Large intestine (tissue), 3 donors: Measurements from ENCODE around the gene ITGAE. TPM values are rescaled to one million over a fixed set of nuclear protein-coding genes. Genes with fewer than 3 reads are reported as not detected.

ENCODE experiments used
- DNase-seq, 2 donors: peaks; one replicate each; pipeline versions ENCODE4 v3.0.0 to v3.0.0-alpha.2; 2013
- H3K27ac ChIP-seq: one replicate; pipeline ENCODE4 v1.5.1; 2013; ENCODE audit warnings: low read length
- H3K27me3 ChIP-seq: 2 replicates; pipeline ENCODE4 v1.6.1; 2013; ENCODE audit warnings: low read length; ENCODE audit not compliant: control insufficient read depth, insufficient read depth
- H3K36me3 ChIP-seq: 2 replicates; pipeline ENCODE4 v1.6.1; 2013; ENCODE audit warnings: low read length; ENCODE audit not compliant: control insufficient read depth, insufficient read depth
- H3K4me1 ChIP-seq: one replicate; pipeline ENCODE4 v1.6.1; 2013; ENCODE audit warnings: low read length; ENCODE audit not compliant: control insufficient read depth, insufficient read depth
- H3K4me3 ChIP-seq: one replicate; pipeline ENCODE4 v1.5.1; 2013; ENCODE audit warnings: low read length
- H3K9me3 ChIP-seq: one replicate; pipeline ENCODE4 v1.6.1; 2013; ENCODE audit warnings: mild to moderate bottlenecking, low read depth, low read length, moderate library complexity; ENCODE audit not compliant: control insufficient read depth
- whole genome bisulfite sequencing: methylation state at CpG from one replicate; pipeline ENCODE4 v1.1.5; 2013; ENCODE audit warnings: low lambda C conversion rate; ENCODE audit not compliant: insufficient coverage; 5-methylcytosine and 5-hydroxymethylcytosine counted together
- polyA plus RNA-seq: library from polyadenylated mRNA; unstranded; fragments of 120-200 nt; gene quantifications from one replicate; pipeline ENCODE4 v1.2.1, GENCODE V29; 2013

The ITGAE gene
- polyA plus RNA-seq, 1 donor = 45.8 TPM

GRCh38 chr17:3773966-3774365 is 27.0 kb downstream of the ITGAE start:
- no CpG with 5 or more reads among the region's 3 CpGs for WGBS
- no peak for DNase-seq
- Histone ChIP-seq H3K27ac (no peak overlapping the region), H3K4me3 (no peak overlapping the region), H3K4me1 (no peaks in the 10 kb centered on the region), H3K9me3 (no peaks in the 10 kb centered on the region), H3K27me3 (no peaks in the 10 kb centered on the region), H3K36me3 (no peaks in the 10 kb centered on the region)

- H3K4me3 ChIP-seq = no peak overlapping the region
- H3K9me3 ChIP-seq = no peaks in the 10 kb centered on the region
- no peaks in the 10 kb centered on the region for H3K4me1 ChIP-seq
- no CpG with 5 or more reads among the region's 5 CpGs for WGBS
- DNase-seq = no peak
- H3K27ac ChIP-seq = no peak overlapping the region
- no peaks in the 10 kb centered on the region for H3K36me3 ChIP-seq
- no peaks in the 10 kb centered on the region for H3K27me3 ChIP-seq
Measured at GRCh38 chr17:3773511-3773910, 27.5 kb downstream of the ITGAE start.

- no peaks in the 10 kb centered on the region for H3K27me3 ChIP-seq
- WGBS = no CpG with 5 or more reads among the region's 12 CpGs
Measured at GRCh38 chr17:3772764-3773163, 28.2 kb downstream of the ITGAE start.

GRCh38 chr17:3771140-3771539 is 29.8 kb downstream of the ITGAE start:
- no peak for DNase-seq
- H3K27me3 ChIP-seq = no peaks in the 10 kb centered on the region
- H3K9me3 ChIP-seq = no peaks in the 10 kb centered on the region
- no peaks in the 10 kb centered on the region for H3K4me1 ChIP-seq
- H3K27ac ChIP-seq = no peak overlapping the region
- H3K36me3 ChIP-seq = no peaks in the 10 kb centered on the region
- H3K4me3 ChIP-seq = no peak overlapping the region
- WGBS = 79% methylated on average over 4 of the region's 16 CpGs

More at GRCh38 chr17:3772764-3773163, 28.2 kb downstream of the ITGAE start:
- H3K4me1 ChIP-seq = no peaks in the 10 kb centered on the region
- DNase-seq = no peak
- no peak overlapping the region for H3K27ac ChIP-seq
- H3K4me3 ChIP-seq = no peak overlapping the region
- H3K9me3 ChIP-seq = no peaks in the 10 kb centered on the region
- no peaks in the 10 kb centered on the region for H3K36me3 ChIP-seq

GRCh38 chr17:3770466-3770865 is 30.5 kb downstream of the ITGAE start:
- H3K27me3 ChIP-seq = no peaks in the 10 kb centered on the region
- no peaks in the 10 kb centered on the region for H3K36me3 ChIP-seq
- no peaks in the 10 kb centered on the region for H3K4me1 ChIP-seq
- H3K27ac ChIP-seq = no peak overlapping the region
- no peaks in the 10 kb centered on the region for H3K9me3 ChIP-seq
- DNase-seq = peak in 1 of 2 donors; percentile 20
- no CpG with 5 or more reads among the region's 8 CpGs for WGBS
- H3K4me3 ChIP-seq = no peak overlapping the region

- H3K9me3 ChIP-seq = no peaks in the 10 kb centered on the region
- H3K27ac ChIP-seq = no peak overlapping the region
- no peaks in the 10 kb centered on the region for H3K4me1 ChIP-seq
- H3K27me3 ChIP-seq = no peaks in the 10 kb centered on the region
- DNase-seq = no peak
- H3K36me3 ChIP-seq = no peaks in the 10 kb centered on the region
- no CpG with 5 or more reads among the region's 8 CpGs for WGBS
- no peak overlapping the region for H3K4me3 ChIP-seq
Measured at GRCh38 chr17:3768769-3769168, 32.2 kb downstream of the ITGAE start.

GRCh38 chr17:3768341-3768740 is 32.6 kb downstream of the ITGAE start:
- no peaks in the 10 kb centered on the region for H3K9me3 ChIP-seq
- H3K27ac ChIP-seq = no peak overlapping the region
- H3K4me3 ChIP-seq = no peak overlapping the region
- 98% methylated on average over 6 of the region's 9 CpGs for WGBS
- H3K36me3 ChIP-seq = no peaks in the 10 kb centered on the region
- DNase-seq = no peak
- H3K27me3 ChIP-seq = no peaks in the 10 kb centered on the region
- no peaks in the 10 kb centered on the region for H3K4me1 ChIP-seq

- Histone ChIP-seq H3K9me3 (no peaks in the 10 kb centered on the region), H3K27me3 (no peaks in the 10 kb centered on the region), H3K36me3 (no peaks in the 10 kb centered on the region), H3K4me1 (no peaks in the 10 kb centered on the region), H3K27ac (no peak overlapping the region), H3K4me3 (no peak overlapping the region)
- 100% methylated on average over 2 of the region's 8 CpGs for WGBS
- DNase-seq = no peak
Measured at GRCh38 chr17:3766779-3767178, 34.2 kb downstream of the ITGAE start.

- H3K27ac ChIP-seq = no peak overlapping the region
- no peaks in the 10 kb centered on the region for H3K4me1 ChIP-seq
- WGBS = no CpG with 5 or more reads among the region's 9 CpGs
- H3K4me3 ChIP-seq = no peak overlapping the region
- no peak for DNase-seq
- H3K9me3 ChIP-seq = peaks cover under 1% of the 10 kb centered on the region
- H3K36me3 ChIP-seq = no peaks in the 10 kb centered on the region
- H3K27me3 ChIP-seq = no peaks in the 10 kb centered on the region
Measured at GRCh38 chr17:3765981-3766380, 35.0 kb downstream of the ITGAE start.

- no CpG with 5 or more reads among the region's 3 CpGs for WGBS
Measured at GRCh38 chr17:3763777-3764170, 37.2 kb downstream of the ITGAE start.

GRCh38 chr17:3762922-3763776 is 37.8 kb downstream of the ITGAE start:
- Histone ChIP-seq H3K27me3 (no peaks in the 10 kb centered on the region), H3K27ac (no peak overlapping the region), H3K4me3 (no peak overlapping the region)

More at GRCh38 chr17:3763777-3764170, 37.2 kb downstream of the ITGAE start:
- Histone ChIP-seq H3K27me3 (no peaks in the 10 kb centered on the region), H3K36me3 (no peaks in the 10 kb centered on the region), H3K27ac (no peak overlapping the region), H3K4me3 (no peak overlapping the region), H3K9me3 (peaks cover 3% of the 10 kb centered on the region), H3K4me1 (no peaks in the 10 kb centered on the region)
- no peak for DNase-seq

More at GRCh38 chr17:3762922-3763776, 37.8 kb downstream of the ITGAE start:
- no peaks in the 10 kb centered on the region for H3K4me1 ChIP-seq
- no peak for DNase-seq
- no peaks in the 10 kb centered on the region for H3K36me3 ChIP-seq
- no CpG with 5 or more reads among the region's 14 CpGs for WGBS
- peaks cover 3% of the 10 kb centered on the region for H3K9me3 ChIP-seq
